22Rv1 (cell line): ENCODE results near the gene PRKCE.

Experiments used
- H3K27ac ChIP-seq: fragments of 450-650 bp; 2 replicates; pipeline ENCODE4 v1.5.1; 2017
- CTCF ChIP-seq: fragments of 450-650 bp; IDR thresholded peaks from 2 replicates; pipeline ENCODE4 v1.5.1; 2017; ENCODE audit warnings: mild to moderate bottlenecking
- ZFX ChIP-seq: fragments of 450-650 bp; IDR thresholded peaks from 2 replicates; pipeline ENCODE4 v1.6.1; 2017; ENCODE audit warnings: antibody characterized with exemption, borderline replicate concordance

PRKCE gene

GRCh38 chr2:46091961-46092667 lies 440.6 kb downstream of the PRKCE start:
- TF ChIP-seq ZFX (no peak), CTCF (no peak)
- H3K27ac ChIP-seq: no peak overlapping the region

- TF ChIP-seq ZFX (no peak), CTCF (no peak)
Measured at GRCh38 chr2:46094689-46095088, 443.2 kb downstream of the PRKCE start.

GRCh38 chr2:46095830-46096229 lies 444.4 kb downstream of the PRKCE start:
- TF ChIP-seq ZFX (no peak), CTCF (no peak)
- no peak overlapping the region for H3K27ac ChIP-seq

More at GRCh38 chr2:46094689-46095088, 443.2 kb downstream of the PRKCE start:
- H3K27ac ChIP-seq: no peak overlapping the region

GRCh38 chr2:46096260-46096659 lies 444.8 kb downstream of the PRKCE start:
- TF ChIP-seq CTCF (no peak), ZFX (no peak)
- H3K27ac ChIP-seq: no peak overlapping the region

- no peak for TF ChIP-seq CTCF
- TF ChIP-seq ZFX: no peak
- H3K27ac ChIP-seq: no peak overlapping the region
Measured at GRCh38 chr2:46097714-46098480, 446.4 kb downstream of the PRKCE start.

- no peak overlapping the region for H3K27ac ChIP-seq
- no peak for TF ChIP-seq CTCF
- TF ChIP-seq ZFX: no peak
Measured at GRCh38 chr2:46098621-46099062, 447.2 kb downstream of the PRKCE start.

- no peak overlapping the region for H3K27ac ChIP-seq
- TF ChIP-seq CTCF: no peak
- no peak for TF ChIP-seq ZFX
Measured at GRCh38 chr2:46101557-46102220, 450.2 kb downstream of the PRKCE start.
